Uterus (tissue), 2 donors: ENCODE results near the gene COL1A1.
A peak's percentile ranks its signal among the peaks of the same experiment; 100 is the strongest.

Experiments
- POLR2A ChIP-seq, 2 donors: fragments of 450-650 bp; IDR thresholded peaks; one replicate each; pipeline ENCODE4 v1.6.1; 2016; ENCODE audit warnings: antibody characterized with exemption in 2 of 2, mild to moderate bottlenecking in 1 of 2, moderate library complexity in 1 of 2
- TF ChIP-seq, protein P1 (sequence below), 4 experiments: fragments of 200-600 bp in 2 of 4; fragments of 450-650 bp in 2 of 4; sonication (generic) in 2 of 4; IDR thresholded peaks; one replicate each; pipeline ENCODE4 v1.5.1; 2016 to 2019; ENCODE audit warnings: antibody characterized with exemption in 4 of 4, mild to moderate bottlenecking in 2 of 4, moderate library complexity in 1 of 4

DNA sequence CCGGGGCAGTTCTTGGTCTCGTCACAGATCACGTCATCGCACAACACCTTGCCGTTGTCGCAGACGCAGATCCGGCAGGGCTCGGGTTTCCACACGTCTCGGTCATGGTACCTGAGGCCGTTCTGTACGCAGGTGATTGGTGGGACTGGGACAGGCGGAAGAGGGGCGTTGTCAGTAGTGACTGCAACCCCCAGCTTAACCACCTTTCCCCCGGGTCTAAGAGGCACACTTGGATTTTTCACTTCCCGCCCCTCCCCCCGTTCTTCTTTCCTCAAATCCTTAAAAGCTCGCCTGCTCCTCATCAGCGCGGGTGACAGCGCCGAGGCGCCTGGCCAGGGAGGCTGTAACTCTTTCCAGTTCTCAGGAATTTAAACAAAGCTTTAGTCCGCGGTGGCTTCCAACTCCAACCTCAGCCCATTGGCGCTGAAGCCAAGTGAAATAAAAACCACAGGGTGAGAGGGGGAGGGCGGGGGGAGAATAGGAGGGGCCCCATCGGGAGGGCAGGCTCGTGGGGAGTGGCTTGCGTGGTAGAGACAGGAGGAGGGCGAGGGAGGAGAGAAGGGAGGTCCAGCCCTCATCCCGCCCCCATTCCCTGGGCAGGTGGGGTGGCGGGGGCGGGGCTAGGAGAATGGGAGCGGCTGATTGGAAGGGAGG is 1.5 kb downstream of the COL1A1 start:
- TF ChIP-seq, protein P1, sequence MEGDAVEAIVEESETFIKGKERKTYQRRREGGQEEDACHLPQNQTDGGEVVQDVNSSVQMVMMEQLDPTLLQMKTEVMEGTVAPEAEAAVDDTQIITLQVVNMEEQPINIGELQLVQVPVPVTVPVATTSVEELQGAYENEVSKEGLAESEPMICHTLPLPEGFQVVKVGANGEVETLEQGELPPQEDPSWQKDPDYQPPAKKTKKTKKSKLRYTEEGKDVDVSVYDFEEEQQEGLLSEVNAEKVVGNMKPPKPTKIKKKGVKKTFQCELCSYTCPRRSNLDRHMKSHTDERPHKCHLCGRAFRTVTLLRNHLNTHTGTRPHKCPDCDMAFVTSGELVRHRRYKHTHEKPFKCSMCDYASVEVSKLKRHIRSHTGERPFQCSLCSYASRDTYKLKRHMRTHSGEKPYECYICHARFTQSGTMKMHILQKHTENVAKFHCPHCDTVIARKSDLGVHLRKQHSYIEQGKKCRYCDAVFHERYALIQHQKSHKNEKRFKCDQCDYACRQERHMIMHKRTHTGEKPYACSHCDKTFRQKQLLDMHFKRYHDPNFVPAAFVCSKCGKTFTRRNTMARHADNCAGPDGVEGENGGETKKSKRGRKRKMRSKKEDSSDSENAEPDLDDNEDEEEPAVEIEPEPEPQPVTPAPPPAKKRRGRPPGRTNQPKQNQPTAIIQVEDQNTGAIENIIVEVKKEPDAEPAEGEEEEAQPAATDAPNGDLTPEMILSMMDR (IDR thresholded peaks at IDR 0.05): peak in 1 of 4 experiments; percentile 19
- TF ChIP-seq POLR2A (IDR thresholded peaks at IDR 0.05): peak in 1 of 2 donors; percentile 21
